ENCODE measurements around the gene SHROOM3.

The SHROOM3 gene

DNA sequence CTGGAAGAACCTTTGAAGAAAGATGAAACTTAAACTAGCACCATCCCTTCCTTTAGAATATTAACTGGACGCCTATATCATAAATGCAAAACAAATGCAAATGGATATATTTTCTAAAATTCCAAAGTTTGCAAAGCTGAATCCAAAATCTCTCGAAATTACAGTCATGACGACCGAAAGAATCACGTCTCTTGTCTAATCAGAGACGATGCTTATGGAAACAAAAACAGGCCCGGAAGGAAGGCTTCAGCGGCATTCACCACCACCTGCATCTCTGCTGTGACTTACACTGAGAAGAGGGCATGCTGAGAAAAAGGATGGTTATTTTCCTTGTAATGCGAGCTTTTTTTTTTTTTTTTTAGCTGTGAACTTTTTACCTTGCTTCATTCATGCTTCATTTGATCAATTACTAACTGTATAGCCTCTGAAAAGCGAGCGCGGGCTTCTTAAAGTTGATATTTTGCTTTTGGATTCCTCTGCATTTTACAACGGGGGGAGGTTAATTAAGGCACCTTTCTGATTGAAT, 253.7 kb downstream of the SHROOM3 start:
- in situ Hi-C loops (cut with HindIII; ENCODE audit: low sequenced_read_pairs), result loop anchor here (10.0 kb wide), 1 partner anchor 144 kb away; no protein-coding TSS in a partner anchor

GRCh38 chr4:76689145-76689817, 254.3 kb downstream of the SHROOM3 start:
- in situ Hi-C loops (cut with HindIII; ENCODE audit: low sequenced_read_pairs), result loop anchor here (10.0 kb wide), 1 partner anchor 144 kb away; no protein-coding TSS in a partner anchor

DNA sequence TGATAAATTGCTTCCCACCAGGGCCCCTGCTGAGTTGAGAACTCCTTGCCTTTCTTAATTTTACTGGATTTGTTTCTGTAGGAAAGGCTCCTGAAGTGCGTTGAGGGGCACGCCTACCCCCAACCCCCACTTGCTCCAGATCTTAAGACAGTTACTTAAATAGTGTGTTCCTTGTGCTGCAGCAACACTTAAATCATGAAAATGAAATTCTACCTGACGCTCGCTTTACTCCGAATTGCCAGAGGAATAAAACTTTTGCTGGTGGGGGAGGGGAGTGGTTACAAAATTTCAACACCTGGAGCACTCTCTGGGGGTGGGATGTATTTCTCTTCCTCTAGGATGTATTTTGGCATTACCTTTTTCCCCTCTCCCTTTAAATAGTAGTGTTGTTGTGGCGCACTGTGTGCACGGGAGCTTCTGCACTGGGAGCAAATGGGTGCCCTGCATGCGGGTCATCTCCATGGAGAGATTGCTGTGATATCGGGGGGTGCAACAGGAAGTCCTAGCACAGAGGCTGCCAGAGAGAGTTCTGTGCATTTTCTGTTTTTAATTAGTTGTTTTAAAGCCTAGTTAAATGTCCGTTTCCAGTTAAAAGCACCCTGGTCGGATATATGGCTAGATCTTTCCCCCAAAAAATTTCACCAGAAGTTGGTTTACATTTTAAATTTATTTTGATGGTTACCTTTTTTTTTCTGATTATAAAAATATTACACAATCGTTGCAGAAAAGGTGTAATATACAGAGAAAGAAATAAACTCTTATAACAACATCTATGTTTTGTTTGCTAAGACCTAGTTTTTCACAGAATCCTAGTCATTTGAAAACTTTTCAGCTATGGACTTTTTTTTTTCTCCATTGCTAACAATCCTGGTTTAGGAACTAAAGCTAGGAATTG, 255.2 kb downstream of the SHROOM3 start:
- in situ Hi-C loops (cut with HindIII; ENCODE audit: low sequenced_read_pairs), result no loop called here

GRCh38 chr4:76690906-76691275, 255.9 kb downstream of the SHROOM3 start:
- in situ Hi-C loops (cut with HindIII; ENCODE audit: low sequenced_read_pairs), result no loop called here

DNA sequence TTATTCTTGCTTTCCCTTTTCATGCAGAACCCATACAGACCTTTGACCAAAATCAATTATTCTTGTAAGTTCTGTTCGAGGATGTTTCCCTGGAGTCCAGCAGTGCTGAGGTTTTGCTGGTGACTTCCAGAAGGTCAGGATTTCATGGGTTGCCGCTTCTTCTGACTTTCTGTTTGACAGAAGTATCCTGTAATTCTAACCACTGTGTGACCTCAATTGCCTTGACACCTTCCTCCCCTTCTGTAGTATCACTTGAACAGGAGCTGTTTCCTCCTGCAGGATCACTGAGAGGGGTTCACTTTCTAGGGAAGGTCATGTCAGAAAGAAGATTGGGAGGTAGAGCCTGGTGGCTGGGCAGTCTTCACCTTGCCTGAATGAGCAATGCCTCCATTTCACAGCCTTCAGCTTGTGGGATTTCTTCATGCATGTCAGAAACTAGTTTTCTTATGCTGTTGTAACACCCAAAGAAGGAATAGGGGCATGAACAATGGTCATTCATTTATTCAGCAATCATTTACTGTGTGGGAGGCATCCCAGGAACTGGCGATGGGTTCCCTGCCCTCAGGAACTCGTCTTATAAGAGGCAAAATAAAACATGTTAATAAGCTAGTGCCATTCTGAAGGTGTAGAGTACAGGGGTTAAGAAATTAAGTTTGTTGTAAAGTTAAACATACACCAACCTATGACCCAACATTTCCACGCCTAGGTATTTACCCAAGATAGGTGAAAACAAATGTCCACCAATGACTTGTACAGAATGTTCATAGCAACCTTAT, 257.0 kb downstream of the SHROOM3 start:
- in situ Hi-C loops (cut with HindIII; ENCODE audit: low sequenced_read_pairs), result no loop called here

DNA sequence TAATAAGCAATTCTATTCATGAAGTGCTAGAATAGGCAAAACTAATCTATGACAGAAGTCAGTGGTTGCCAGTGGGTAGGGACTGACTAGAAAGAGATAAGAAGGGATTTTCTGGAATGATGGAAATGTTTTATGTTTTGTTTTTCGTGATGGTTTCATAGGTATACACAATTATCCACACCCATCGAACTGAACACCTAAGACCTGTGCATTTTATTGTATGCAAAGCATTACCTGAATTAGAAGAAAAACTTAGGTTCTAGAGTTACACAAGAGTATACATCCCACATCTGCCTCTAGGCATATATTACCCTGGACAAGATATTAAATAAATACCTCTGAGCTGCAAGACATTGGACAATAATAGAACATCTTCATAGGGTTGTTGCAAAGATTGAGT, 257.7 kb downstream of the SHROOM3 start:
- in situ Hi-C loops (cut with HindIII; ENCODE audit: low sequenced_read_pairs), result no loop called here

DNA sequence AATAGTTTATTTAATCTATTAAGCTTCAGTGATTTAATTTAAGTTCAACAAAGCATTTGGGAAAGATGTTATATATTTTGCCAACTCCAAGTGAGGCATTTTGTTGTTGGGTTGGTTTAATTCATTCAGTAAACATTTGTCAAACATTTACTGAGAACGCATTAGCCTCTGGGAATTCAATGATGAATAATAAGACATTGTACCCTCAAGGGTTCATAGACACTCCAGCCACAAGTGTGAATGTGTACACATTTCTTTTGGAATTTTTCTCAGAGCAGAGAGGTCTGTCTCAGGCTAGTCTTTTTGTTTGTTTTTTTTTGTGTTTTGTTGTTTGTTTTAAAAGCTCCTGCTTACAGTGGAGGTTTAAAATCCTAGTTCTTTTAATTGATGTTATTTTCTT, 259.0 kb downstream of the SHROOM3 start:
- in situ Hi-C loops (cut with HindIII; ENCODE audit: low sequenced_read_pairs), result no loop called here

DNA sequence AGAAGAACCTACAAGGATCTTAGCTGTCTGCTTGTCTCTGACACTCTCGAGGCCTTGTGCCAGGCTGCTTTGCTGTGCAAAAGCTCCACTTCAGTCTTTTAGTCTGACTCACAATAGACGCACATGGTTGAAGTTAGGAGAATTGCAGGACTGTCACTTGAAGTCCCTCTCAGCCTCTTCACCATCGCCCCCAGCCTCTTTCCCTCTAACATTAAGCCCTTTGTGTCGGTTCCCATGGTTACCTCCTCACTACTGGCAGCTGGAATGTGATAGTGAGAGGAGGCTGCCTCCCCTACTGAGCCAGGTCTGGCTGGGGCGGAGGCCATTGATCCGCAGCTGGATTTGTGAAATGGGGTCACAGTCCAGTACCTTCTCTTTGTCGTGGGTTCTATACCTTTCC, 261.1 kb downstream of the SHROOM3 start:
- in situ Hi-C loops (cut with HindIII; ENCODE audit: low sequenced_read_pairs), result no loop called here

DNA sequence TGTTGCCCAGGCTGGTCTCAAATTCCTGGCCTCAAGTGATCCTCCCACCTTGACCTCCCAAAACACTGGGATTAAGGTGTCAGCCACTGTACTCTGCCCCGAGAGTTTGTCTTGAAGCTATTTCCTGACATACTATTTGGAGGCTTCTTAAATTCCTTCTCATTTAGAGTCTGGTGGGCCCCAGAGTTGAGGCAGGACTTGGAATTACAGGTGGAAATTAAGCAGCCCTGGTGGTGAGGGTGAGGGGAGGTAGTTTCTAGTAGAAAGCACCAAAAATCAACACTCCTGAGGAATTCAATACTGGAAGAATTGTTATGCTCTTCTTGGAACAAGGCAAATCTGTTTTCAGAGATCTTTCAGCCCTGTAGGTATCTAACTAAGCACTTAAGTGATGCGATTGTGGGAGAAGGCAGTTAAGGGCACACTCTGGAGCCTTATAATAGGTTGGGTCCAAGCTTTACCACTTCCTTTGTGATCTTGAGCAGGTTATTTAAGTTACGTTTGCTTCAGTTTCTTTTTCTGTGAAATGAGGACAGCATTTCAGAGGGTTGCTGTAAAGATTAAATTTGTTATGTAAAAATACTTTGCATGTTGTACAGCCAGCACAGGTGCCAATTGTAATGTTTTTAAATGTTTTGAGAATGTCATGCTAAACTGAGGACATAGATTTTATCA, 262.2 kb downstream of the SHROOM3 start:
- in situ Hi-C loops (cut with HindIII; ENCODE audit: low sequenced_read_pairs), result no loop called here

DNA sequence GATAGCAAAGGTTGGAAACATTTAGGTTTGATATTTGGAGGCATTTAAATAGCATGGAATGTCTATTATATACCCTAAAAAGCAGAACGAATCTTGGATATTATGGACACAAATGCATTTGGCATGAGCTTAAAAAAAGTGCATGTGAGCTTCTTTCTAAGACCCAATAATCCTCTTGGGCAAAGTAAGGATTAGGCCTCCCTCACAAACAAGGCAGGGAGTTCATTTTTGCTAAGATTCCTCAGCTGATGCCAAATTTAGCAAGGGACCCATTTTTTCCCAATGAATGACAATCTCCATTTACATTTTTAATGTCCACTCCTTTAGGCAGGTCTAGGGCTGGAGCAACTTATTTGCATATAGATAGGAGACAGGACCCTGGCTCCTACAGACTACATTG, 263.1 kb downstream of the SHROOM3 start:
- in situ Hi-C loops (cut with HindIII; ENCODE audit: low sequenced_read_pairs), result no loop called here

DNA sequence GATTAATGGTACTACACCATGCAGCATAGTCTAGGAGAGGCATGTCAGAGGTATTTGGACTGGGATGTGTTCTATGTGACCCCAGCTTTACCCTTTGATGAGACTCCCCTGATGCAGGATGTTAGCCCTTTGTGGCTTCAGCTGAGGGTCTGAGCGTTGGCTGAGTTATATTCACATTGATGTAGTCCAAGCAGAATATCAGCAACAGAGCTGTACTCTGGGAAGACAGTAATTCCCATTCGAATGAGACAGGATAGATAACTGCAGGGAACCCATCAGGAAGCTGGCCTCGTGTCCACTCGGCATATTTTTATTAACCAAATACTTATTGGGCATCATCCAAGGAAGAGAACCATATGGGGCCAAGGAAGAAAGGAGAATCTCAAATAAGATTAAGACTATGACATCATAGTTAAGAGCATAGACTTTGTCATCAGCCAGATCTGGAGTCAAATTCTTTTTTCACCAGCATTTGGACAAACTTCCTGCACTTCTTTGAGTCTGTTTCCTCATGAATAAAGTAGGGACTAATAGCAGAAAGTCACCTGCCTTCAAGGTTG, 264.8 kb downstream of the SHROOM3 start:
- in situ Hi-C loops (cut with HindIII; ENCODE audit: low sequenced_read_pairs), result no loop called here

- in situ Hi-C loops (cut with HindIII; ENCODE audit: low sequenced_read_pairs), result no loop called here
Measured at GRCh38 chr4:76702440-76703122, 267.6 kb downstream of the SHROOM3 start.

DNA sequence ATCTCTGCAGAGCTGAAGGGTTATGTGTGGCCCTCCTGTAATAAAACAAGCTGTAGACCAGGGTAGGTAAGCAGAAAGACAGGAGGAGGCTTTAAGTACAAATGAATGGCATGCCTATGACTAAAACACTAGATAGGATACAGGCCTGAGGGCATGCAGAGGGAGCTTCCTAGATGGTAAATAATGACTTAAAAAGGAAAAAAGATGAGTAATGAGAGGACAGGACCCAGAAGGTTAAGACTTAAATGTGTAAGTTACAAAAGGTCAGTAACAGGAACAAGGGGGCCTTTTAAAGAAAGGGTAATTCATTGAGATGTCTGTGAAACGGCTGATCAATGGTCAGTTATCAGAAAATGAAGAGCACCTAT, 268.1 kb downstream of the SHROOM3 start:
- in situ Hi-C loops (cut with HindIII; ENCODE audit: low sequenced_read_pairs), result no loop called here

DNA sequence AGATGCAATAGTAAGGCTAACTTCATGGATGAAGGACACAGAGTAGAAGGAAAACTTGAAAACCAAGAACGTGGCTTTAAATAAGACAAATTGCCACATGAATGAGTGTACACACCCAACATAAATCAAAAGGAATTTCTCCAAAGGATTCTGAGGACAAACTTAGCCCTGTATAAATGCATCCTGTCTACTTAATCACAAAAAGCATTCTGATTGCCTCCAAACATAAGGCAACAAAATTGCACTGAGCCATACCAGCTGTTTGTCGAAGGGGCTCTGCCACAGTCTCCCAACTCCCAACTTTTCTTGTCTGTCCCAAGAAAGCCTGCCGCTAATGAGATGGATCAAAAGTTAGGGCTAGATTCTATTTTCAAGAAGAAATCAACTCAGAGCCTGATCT, 268.6 kb downstream of the SHROOM3 start:
- in situ Hi-C loops (cut with HindIII; ENCODE audit: low sequenced_read_pairs), result no loop called here

DNA sequence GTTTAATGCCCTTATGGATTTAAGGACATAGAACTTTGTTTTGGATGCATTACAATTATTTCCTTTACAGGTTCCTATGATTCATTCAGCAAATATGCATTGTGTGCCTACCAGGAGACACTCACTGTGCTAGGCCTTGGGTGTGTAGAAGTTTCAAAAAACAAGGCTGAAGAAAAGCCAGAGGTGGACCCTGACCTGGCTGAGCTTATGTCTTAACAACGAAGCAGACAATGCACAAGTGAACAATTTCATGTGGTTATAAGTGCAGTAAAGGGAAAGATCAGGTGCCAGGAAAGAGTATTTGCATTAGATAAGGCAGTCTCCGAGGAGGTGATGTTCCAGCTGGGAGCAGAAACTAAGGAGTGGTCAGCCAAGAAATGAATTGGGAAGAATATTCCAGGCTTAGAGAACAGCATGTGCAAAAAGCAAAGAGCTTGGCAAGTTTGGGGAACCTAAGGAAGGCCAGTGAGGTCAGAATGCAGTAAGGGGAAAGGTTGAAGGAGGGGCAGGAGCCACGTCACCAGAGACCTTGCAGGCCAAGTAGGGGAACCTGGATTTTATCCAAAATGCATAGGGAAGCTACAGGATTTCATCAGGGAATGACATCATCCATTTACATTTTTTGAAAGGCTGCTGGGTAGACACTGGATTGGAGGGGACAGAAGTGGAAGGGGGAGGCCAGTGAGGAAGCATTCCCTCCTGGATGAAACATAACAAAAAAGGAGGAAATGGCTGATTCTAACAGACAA, 269.3 kb downstream of the SHROOM3 start:
- in situ Hi-C loops (cut with HindIII; ENCODE audit: low sequenced_read_pairs), result no loop called here

GRCh38 chr4:76705472-76705871, 270.4 kb downstream of the SHROOM3 start:
- in situ Hi-C loops (cut with HindIII; ENCODE audit: low sequenced_read_pairs), result no loop called here

DNA sequence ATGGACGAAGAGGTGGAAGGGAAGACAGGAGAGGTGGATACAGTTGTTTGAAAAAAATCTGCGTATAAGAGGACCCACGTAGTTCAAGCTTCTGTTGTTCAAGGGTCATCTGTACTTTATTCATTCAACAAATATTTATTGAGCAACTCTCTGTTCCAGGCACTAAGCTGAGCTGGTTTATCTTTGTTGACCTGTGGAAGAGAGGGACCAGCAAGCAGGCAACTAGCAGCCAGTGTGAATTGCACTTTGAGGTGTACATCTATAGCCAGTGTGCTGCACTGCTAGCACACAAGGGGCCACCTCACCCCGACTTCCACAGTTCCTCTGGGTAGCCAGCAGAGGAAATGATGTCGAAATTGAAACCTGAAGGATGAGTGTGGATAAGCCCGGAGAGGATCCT, 271.6 kb downstream of the SHROOM3 start:
- in situ Hi-C loops (cut with HindIII; ENCODE audit: low sequenced_read_pairs), result no loop called here

DNA sequence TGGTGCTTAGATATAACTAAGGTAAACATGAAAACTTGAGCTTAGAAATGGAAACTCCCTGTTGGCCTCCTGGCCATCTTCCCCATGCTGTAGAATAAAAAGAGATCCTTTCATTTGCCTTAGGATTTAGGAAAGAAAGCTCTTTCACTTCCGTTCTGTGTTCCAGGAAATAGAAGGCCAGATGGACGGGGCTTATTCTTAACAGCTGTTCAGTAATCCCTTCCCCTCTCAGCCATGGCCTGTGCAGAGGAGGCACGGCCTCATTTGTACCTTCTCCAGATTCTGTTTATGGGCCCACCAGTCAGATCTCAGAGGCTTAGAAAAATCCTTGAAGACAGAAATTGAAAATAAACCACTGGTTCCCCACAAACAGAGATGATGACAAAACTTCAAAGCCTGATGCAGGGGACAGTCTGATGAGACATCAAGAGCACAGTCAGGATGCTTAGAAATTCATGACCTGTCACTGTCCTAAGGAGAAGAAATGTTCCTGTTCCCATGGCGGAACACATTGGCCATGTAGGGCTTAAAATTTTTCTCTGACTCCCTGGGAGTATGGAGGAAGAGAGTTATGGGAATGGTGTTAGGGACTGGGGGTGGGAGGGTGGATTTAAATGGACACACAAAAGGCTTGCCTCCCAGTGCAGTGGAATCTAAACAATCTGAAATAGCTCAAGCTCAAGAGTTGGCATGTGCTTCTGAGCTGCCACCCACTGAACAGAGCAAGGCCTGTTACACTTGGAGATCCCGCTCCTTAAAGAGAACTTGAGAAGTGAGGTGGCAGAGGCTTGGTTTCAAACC, 274.1 kb downstream of the SHROOM3 start:
- in situ Hi-C loops (cut with HindIII; ENCODE audit: low sequenced_read_pairs), result no loop called here

DNA sequence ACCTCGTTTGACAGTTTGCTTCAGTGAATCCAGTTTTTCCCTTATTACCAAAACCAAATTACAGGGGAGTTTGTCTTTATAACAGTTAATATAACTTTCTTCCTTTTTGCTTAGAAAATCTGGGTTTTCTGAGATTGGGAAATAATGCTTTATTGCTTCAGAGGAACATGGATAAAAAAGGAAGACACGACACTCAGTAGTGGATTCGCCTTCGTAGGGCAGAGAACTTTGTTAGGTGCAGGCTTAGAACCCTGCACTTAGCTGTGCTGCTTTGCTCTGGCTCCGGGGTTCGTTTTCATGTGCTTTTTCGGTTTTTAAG, 274.7 kb downstream of the SHROOM3 start:
- in situ Hi-C loops (cut with HindIII; ENCODE audit: low sequenced_read_pairs), result no loop called here
